Ovary (tissue), 3 donors: ENCODE data around the gene DAGLA.

ENCODE experiments used
- CTCF ChIP-seq, 3 donors: fragments of 450-650 bp in 2 of 3; fragments of 200-600 bp in 1 of 3; IDR thresholded peaks; one replicate each; pipeline versions ENCODE4 v1.5.1 to v1.8.0; 2016 to 2022; ENCODE audit warnings: antibody characterized with exemption in 3 of 3, mild to moderate bottlenecking in 1 of 3
- POLR2A ChIP-seq: fragments of 450-650 bp; IDR thresholded peaks from one replicate; pipeline ENCODE4 v1.6.1; 2017; ENCODE audit warnings: antibody characterized with exemption, mild to moderate bottlenecking, moderate library complexity
- donor health status: DM: no; HTN: no; CAD: no.

GRCh38 chr11:61739413-61739812 is 59.2 kb downstream of the DAGLA start:
- TF ChIP-seq CTCF (IDR thresholded peaks at IDR 0.05) (no peak), POLR2A (no peak)
